A549 (cell line): ENCODE data around the gene FGF8. TPM values are rescaled to one million over a fixed set of nuclear protein-coding genes. Genes with fewer than 3 reads are reported as not detected.
A peak's percentile ranks its signal among the peaks of the same experiment; 100 is the strongest.

Source experiments
- ATAC-seq, 2 experiments: fragments of 200-7000 bp in 1 of 2; fragments of >200 bp in 1 of 2; cut with Nextera tagmentation in 1 of 2; cut with Tn5 transposase in 1 of 2; 3 replicates each; pipeline versions ENCODE4 v1.8.0 to v1.9.1; 2018 to 2020; ENCODE audit warnings: mild to moderate bottlenecking in 1 of 2, moderate library complexity in 1 of 2
- CTCF ChIA-PET: fragments of 300-600 bp; sonication (Branson Sonifier 250); formaldehyde crosslinking; extraction: SDS; loops from one replicate; lab custom pipeline; 2021; ENCODE audit warnings: antibody characterized with exemption, inconsistent platforms; lab: Yijun Ruan, JAX
- POLR2A ChIA-PET: fragments of 350-600 bp; formaldehyde crosslinking; extraction: SDS; loops from one replicate; lab custom pipeline; 2021; ENCODE audit warnings: antibody characterized with exemption, inconsistent platforms; lab: Yijun Ruan, JAX
- DNase-seq, 2 experiments: peaks; one replicate each; pipeline versions ENCODE4 v3.0.0 to v3.0.0-alpha.2; 2011 to 2016; ENCODE audit warnings: low read depth in 1 of 2, low spot score in 1 of 2
- FAIRE-seq: peaks from 2 replicates; lab custom pipeline; 2011; peaks lifted over from hg19 to GRCh38; lab: Jason Lieb, UNC
- H3K27ac ChIP-seq, 2 experiments: fragments of >200 bp; sonication (Bioruptor Twin); formaldehyde crosslinking; 3 replicates each; pipeline ENCODE4 v1.5.1; 2016 to 2017
- H3K4me1 ChIP-seq: fragments of >200 bp; sonication (Bioruptor Twin); formaldehyde crosslinking; 3 replicates; pipeline ENCODE4 v1.6.1; 2016
- H3K4me2 ChIP-seq: fragments of >200 bp; sonication (Bioruptor Twin); formaldehyde crosslinking; 3 replicates; pipeline ENCODE4 v1.6.1; 2016
- H3K4me3 ChIP-seq: fragments of >200 bp; sonication (Bioruptor Twin); formaldehyde crosslinking; 3 replicates; pipeline ENCODE4 v1.5.1; 2016
- H3K9me3 ChIP-seq: fragments of >200 bp; sonication (Bioruptor Twin); formaldehyde crosslinking; 3 replicates; pipeline ENCODE4 v1.6.1; 2016
- BCL3 ChIP-seq: fragments of >200 bp; sonication (Bioruptor Twin); formaldehyde crosslinking; IDR thresholded peaks from 3 replicates; pipeline ENCODE4 v1.6.1; 2016
- CHD4 ChIP-seq: fragments of 200-600 bp; sonication (generic); IDR thresholded peaks from 2 replicates; pipeline ENCODE4 v1.6.1; 2016; ENCODE audit warnings: antibody characterized with exemption, mild to moderate bottlenecking, borderline replicate concordance
- CTCF ChIP-seq: fragments of >200 bp; sonication (Bioruptor Twin); formaldehyde crosslinking; IDR thresholded peaks from 3 replicates; pipeline ENCODE4 v1.5.1; 2016
- E2F6 ChIP-seq: IDR thresholded peaks from 2 replicates; pipeline ENCODE4 v1.6.1; 2012; ENCODE audit warnings: low read depth, borderline replicate concordance
- EHMT2 ChIP-seq: fragments of 200-600 bp; sonication (generic); IDR thresholded peaks from 2 replicates; pipeline ENCODE4 v1.6.1; 2016; ENCODE audit warnings: antibody characterized with exemption, low read depth, mild to moderate bottlenecking, moderate library complexity
- ESRRA ChIP-seq: fragments of 150-350 bp; IDR thresholded peaks from 2 replicates; pipeline ENCODE4 v1.6.1; 2014; ENCODE audit warnings: mild to moderate bottlenecking, low read length, borderline replicate concordance
- FOSL2 ChIP-seq, 2 experiments: fragments of 450-650 bp in 1 of 2; fragments of >200 bp in 1 of 2; sonication (Bioruptor Twin) in 1 of 2; formaldehyde crosslinking; IDR thresholded peaks; 2 replicates each; pipeline versions ENCODE4 v1.5.0 to v1.6.1; 2016 to 2020; ENCODE audit warnings: mild to moderate bottlenecking in 1 of 2, moderate library complexity in 1 of 2
- GATA3 ChIP-seq: IDR thresholded peaks from 2 replicates; pipeline ENCODE4 v1.6.1; 2012; ENCODE audit warnings: borderline replicate concordance
- HDAC2 ChIP-seq: fragments of 200-600 bp; sonication (generic); IDR thresholded peaks from 2 replicates; pipeline ENCODE4 v1.6.1; 2016
- HMGXB4 ChIP-seq: fragments of 250-450 bp; sonication (Bioruptor Pico); IDR thresholded peaks from 2 replicates; pipeline ENCODE4 v1.5.0; 2021; ENCODE audit warnings: mild to moderate bottlenecking, moderate library complexity, borderline replicate concordance
- HOXB13 ChIP-seq: fragments of 250-450 bp; sonication (Bioruptor Pico); IDR thresholded peaks from 2 replicates; pipeline ENCODE4 v1.5.0; 2020; ENCODE audit warnings: low read depth, mild to moderate bottlenecking, moderate library complexity
- JUN ChIP-seq, 2 experiments: fragments of >200 bp; sonication (Bioruptor Twin); formaldehyde crosslinking; IDR thresholded peaks; 2 replicates in 1 of 2; 3 replicates in 1 of 2; pipeline ENCODE4 v1.6.1; 2016 to 2017
- KDM5A ChIP-seq: fragments of 200-600 bp; sonication (generic); IDR thresholded peaks from 2 replicates; pipeline ENCODE4 v1.6.1; 2016; ENCODE audit warnings: antibody characterized with exemption, mild to moderate bottlenecking
- MAX ChIP-seq: IDR thresholded peaks from 2 replicates; pipeline ENCODE4 v1.6.1; 2012
- MYC ChIP-seq: IDR thresholded peaks from 2 replicates; pipeline ENCODE4 v1.6.1; 2012; ENCODE audit warnings: mild to moderate bottlenecking, inconsistent platforms, low read length, improper control_type of control experiment, borderline replicate concordance
- NFE2L2 ChIP-seq: fragments of 150-350 bp; conservative IDR thresholded peaks from 2 replicates; pipeline ENCODE4 v1.6.1; 2014; ENCODE audit warnings: low read length
- NPAS2 ChIP-seq: fragments of 250-450 bp; sonication (Bioruptor Pico); IDR thresholded peaks from 2 replicates; pipeline ENCODE4 v1.8.0; 2022; ENCODE audit warnings: mild to moderate bottlenecking, moderate library complexity, borderline replicate concordance
- PHF8 ChIP-seq: fragments of 200-600 bp; sonication (generic); IDR thresholded peaks from 2 replicates; pipeline ENCODE4 v1.6.1; 2016; ENCODE audit warnings: low read depth, mild to moderate bottlenecking, antibody characterized with exemption, moderate library complexity, borderline replicate concordance
- POLR2A ChIP-seq: IDR thresholded peaks from 2 replicates; pipeline ENCODE4 v1.6.1; 2012; ENCODE audit warnings: mild to moderate bottlenecking, low read length
- RAD21 ChIP-seq, 2 experiments: fragments of >200 bp in 1 of 2; sonication (Bioruptor Twin) in 1 of 2; formaldehyde crosslinking in 1 of 2; IDR thresholded peaks in 1 of 2; conservative IDR thresholded peaks in 1 of 2; 2 replicates in 1 of 2; 3 replicates in 1 of 2; pipeline ENCODE4 v1.6.1; 2012 to 2018; ENCODE audit warnings: inconsistent platforms in 1 of 2
- RCOR1 ChIP-seq: fragments of 150-350 bp; IDR thresholded peaks from 2 replicates; pipeline ENCODE4 v1.6.1; 2014; ENCODE audit warnings: antibody characterized with exemption, low read length, low read depth
- RNF2 ChIP-seq: fragments of 200-600 bp; sonication (generic); IDR thresholded peaks from 2 replicates; pipeline ENCODE4 v1.6.1; 2016; ENCODE audit warnings: low read depth, mild to moderate bottlenecking, antibody characterized with exemption, moderate library complexity, borderline replicate concordance
- SREBF2 ChIP-seq: fragments of 450-650 bp; IDR thresholded peaks from 2 replicates; pipeline ENCODE4 v1.6.1; 2014; ENCODE audit warnings: mild to moderate bottlenecking, moderate library complexity
- TFCP2L1 ChIP-seq: fragments of 250-450 bp; sonication (Bioruptor Pico); IDR thresholded peaks from 2 replicates; pipeline ENCODE4 v1.5.0; 2021; ENCODE audit warnings: mild to moderate bottlenecking
- TP53 ChIP-seq: fragments of 250-450 bp; sonication (Bioruptor Pico); IDR thresholded peaks from 2 replicates; pipeline ENCODE4 v1.5.0; 2021; ENCODE audit warnings: mild to moderate bottlenecking, moderate library complexity
- USF2 ChIP-seq: fragments of 450-650 bp; IDR thresholded peaks from 2 replicates; pipeline ENCODE4 v1.6.1; 2014; ENCODE audit warnings: antibody characterized with exemption
- WGBS: methylation state at CpG from one replicate; pipeline ENCODE4 v1.1.6; 2017; ENCODE audit errors: missing lambda C conversion rate; 5-methylcytosine and 5-hydroxymethylcytosine counted together
- polyA plus RNA-seq, 4 experiments: library from polyadenylated mRNA; depleted of rRNA in 3 of 4; stranded (reverse); fragments of >200 nt; fragmentation: RNase III in 1 of 4; extraction: RNeasy Plus Mini Kit Qiagen cat#74134 plus additional on column Dnase treatment in 1 of 4; gene quantifications; 2 replicates in 3 of 4; 3 replicates in 1 of 4; pipeline ENCODE4 v1.2.3, GENCODE V29; 2011 to 2017

The FGF8 gene
- polyA plus RNA-seq, 2 of the 4 experiments (the other 2 are of a cell fraction) = 0.12 TPM; not detected in 1

- Histone ChIP-seq H3K4me2 (peak within 1 kb of the TSS; percentile 76), H3K4me3 (peak within 1 kb of the TSS; percentile 72), H3K9me3 (no peaks in the 10 kb centered on the region), H3K27ac (peak within 1 kb of the TSS; percentile 84 to 93), H3K4me1 (peaks cover 32% of the 10 kb centered on the region)
- no peak for FAIRE-seq
- peak; percentile 64 to 81 for ATAC-seq
- TF ChIP-seq SREBF2 (no peak), RCOR1 (no peak), MAX (peak; percentile 64; the same call in 1 of the 2 replicates), EHMT2 (no peak), USF2 (0 out of 2 replicates have a peak, but pooled peaks have one; percentile 34), TP53 (CRISPR knock-in tag) (no peak), TFCP2L1 (peak; percentile 51; the same call in 1 of the 2 replicates), PHF8 (peak; percentile 34; the same call in 1 of the 2 replicates), NFE2L2 (no peak), RNF2 (no peak), CHD4 (no peak), KDM5A (peak; percentile 99), HOXB13 (no peak), HMGXB4 (0 out of 2 replicates have a peak, but pooled peaks have one; percentile 23), NPAS2 (CRISPR knock-in tag) (peak; percentile 5; the same call in 1 of the 2 replicates), CTCF (no peak), FOSL2 (IDR thresholded peaks at IDR 0.05) (no peak), FOSL2 (CRISPR knock-in tag; IDR thresholded peaks at IDR 0.05) (0 out of 2 replicates have a peak, but pooled peaks have one; percentile 4), POLR2A (peak; percentile 51), JUN (IDR thresholded peaks at IDR 0.05) (peak; percentile 53 to 84; a peak in 4 of 5 replicates), RAD21 (conservative IDR thresholded peaks at IDR 0.05 in 1 of 2, IDR thresholded peaks at IDR 0.05 in 1 of 2) (no peak), ESRRA (no peak), MYC (no peak), GATA3 (no peak), BCL3 (peak; percentile 84; the same call in 1 of the 3 replicates), HDAC2 (peak; percentile 91), E2F6 (0 out of 2 replicates have a peak, but pooled peaks have one; percentile 13)
- CTCF ChIA-PET = interaction anchor here (0.8 to 8.1 kb wide), 16 partner anchors 10 to 574 kb away, joined by 3 to 106 read pairs (median 11); no protein-coding TSS in a partner anchor
- POLR2A ChIA-PET = interaction anchor here (3.5 kb wide), 1 partner anchor 35 kb away, joined by 24 read pairs; the partner anchor contains the start of gene OGA
- DNase-seq = peak; percentile 81 to 94
- 4% methylated on average over 44 of the region's 57 CpGs for WGBS
Measured at GRCh38 chr10:101782811-101783735, 7.2 kb upstream of the FGF8 start, which contains the start of gene NPM3. TSS of gene NPM3 (minus strand) at chr10:101783446. CDS start at chr10:101783390, 56 bp downstream.
